ENCODE data around the gene TLR4. TPM values are rescaled to one million over a fixed set of nuclear protein-coding genes. Genes with fewer than 3 reads are reported as not detected.

Gene TLR4
- total RNA-seq, 2 donors from 2014 or later = 78.2 to 94.5 TPM

- TF ChIP-seq CTCF (IDR thresholded peaks at IDR 0.05) = no peak
- H3K9me3 ChIP-seq = no peaks in the 10 kb centered on the region
- no peak overlapping the region for H3K27ac ChIP-seq
- peaks cover 0 to 6% of the 10 kb centered on the region in 2 donors for H3K4me1 ChIP-seq (ENCODE audit: control insufficient read depth in 1 of 2, low read depth in 2 of 2)
- ATAC-seq (ENCODE audit: insufficient number of reproducible peaks, low FRiP score, low read depth) (no peak), DNase-seq (ENCODE audit: low spot score) (no peak)
- H3K4me3 ChIP-seq = no peak overlapping the region
- H3K27me3 ChIP-seq (replicated peaks; ENCODE audit: insufficient read depth) = no peaks in the 10 kb centered on the region
- H3K36me3 ChIP-seq = no peaks in the 10 kb centered on the region
Observed at GRCh38 chr9:117739624-117740347, 35.6 kb downstream of the TLR4 start.

- Histone ChIP-seq H3K36me3 (no peaks in the 10 kb centered on the region), H3K9me3 (no peaks in the 10 kb centered on the region), H3K4me3 (no peak overlapping the region), H3K27ac (no peak overlapping the region), H3K4me1 (ENCODE audit: control insufficient read depth in 1 of 2, low read depth in 2 of 2) (peaks cover 3 to 5% of the 10 kb centered on the region in 2 donors), H3K27me3 (replicated peaks; ENCODE audit: insufficient read depth) (no peaks in the 10 kb centered on the region)
- TF ChIP-seq CTCF (IDR thresholded peaks at IDR 0.05) = no peak
- ATAC-seq (ENCODE audit: insufficient number of reproducible peaks, low FRiP score, low read depth) (no peak), DNase-seq (ENCODE audit: low spot score) (no peak)
Observed at GRCh38 chr9:117742131-117742530, 37.9 kb downstream of the TLR4 start.

GRCh38 chr9:117744369-117744768 is 40.2 kb downstream of the TLR4 start:
- Histone ChIP-seq H3K27me3 (replicated peaks; ENCODE audit: insufficient read depth) (no peaks in the 10 kb centered on the region), H3K9me3 (no peaks in the 10 kb centered on the region), H3K36me3 (no peaks in the 10 kb centered on the region), H3K4me3 (peak overlapping the region; percentile 74), H3K4me1 (ENCODE audit: control insufficient read depth in 1 of 2, low read depth in 2 of 2) (peaks cover 3 to 5% of the 10 kb centered on the region in 2 donors), H3K27ac (no peak overlapping the region)
- DNase-seq (ENCODE audit: low spot score) = no peak
- ATAC-seq (ENCODE audit: insufficient number of reproducible peaks, low FRiP score, low read depth) = no peak
- TF ChIP-seq CTCF (IDR thresholded peaks at IDR 0.05) = no peak

GRCh38 chr9:117744856-117745389 is 40.7 kb downstream of the TLR4 start:
- peak overlapping the region; percentile 74 for H3K4me3 ChIP-seq
- TF ChIP-seq CTCF (IDR thresholded peaks at IDR 0.05) = no peak

GRCh38 chr9:117745598-117745997 is 41.4 kb downstream of the TLR4 start:
- no peak for TF ChIP-seq CTCF (IDR thresholded peaks at IDR 0.05)
- no peaks in the 10 kb centered on the region for H3K27me3 ChIP-seq (replicated peaks; ENCODE audit: insufficient read depth)
- no peak overlapping the region for H3K4me3 ChIP-seq
- no peaks in the 10 kb centered on the region for H3K36me3 ChIP-seq
- peaks cover 3 to 5% of the 10 kb centered on the region in 2 donors for H3K4me1 ChIP-seq (ENCODE audit: control insufficient read depth in 1 of 2, low read depth in 2 of 2)
- DNase-seq (ENCODE audit: low spot score) (no peak), ATAC-seq (ENCODE audit: insufficient number of reproducible peaks, low FRiP score, low read depth) (no peak)
- no peaks in the 10 kb centered on the region for H3K9me3 ChIP-seq
- H3K27ac ChIP-seq = no peak overlapping the region

More at GRCh38 chr9:117744856-117745389, 40.7 kb downstream of the TLR4 start:
- Histone ChIP-seq H3K36me3 (no peaks in the 10 kb centered on the region), H3K27me3 (replicated peaks; ENCODE audit: insufficient read depth) (no peaks in the 10 kb centered on the region), H3K4me1 (ENCODE audit: control insufficient read depth in 1 of 2, low read depth in 2 of 2) (peaks cover 3 to 5% of the 10 kb centered on the region in 2 donors), H3K9me3 (no peaks in the 10 kb centered on the region), H3K27ac (no peak overlapping the region)
- ATAC-seq (ENCODE audit: insufficient number of reproducible peaks, low FRiP score, low read depth) (no peak), DNase-seq (ENCODE audit: low spot score) (no peak)

Measured in thoracic aorta (tissue), 2 donors.